ENCODE data around the gene C19orf73. TPM values are rescaled to one million over a fixed set of nuclear protein-coding genes. Genes with fewer than 3 reads are reported as not detected.

Gene C19orf73
- total and polyA plus RNA-seq, 4 donors = 0.56 to 2.1 (median 1.7) TPM

- no peak overlapping the region for H3K9ac ChIP-seq (ENCODE audit: low read depth in 1 of 2, low read length in 2 of 2)
- no peaks in the 10 kb centered on the region for H3K27me3 ChIP-seq (ENCODE audit: control insufficient read depth in 4 of 4, insufficient read depth in 4 of 4, low read length in 3 of 4)
- TF ChIP-seq GABPA (IDR thresholded peaks at IDR 0.05 in 1 of 2, conservative IDR thresholded peaks at IDR 0.05 in 1 of 2) (no peak), YY1 (IDR thresholded peaks at IDR 0.05) (no peak), RAD21 (IDR thresholded peaks at IDR 0.05) (no peak), EGR1 (IDR thresholded peaks at IDR 0.05; ENCODE audit: low read depth in 2 of 2) (no peak), MAX (IDR thresholded peaks at IDR 0.05) (no peak), JUND (IDR thresholded peaks at IDR 0.05) (no peak), RXRA (IDR thresholded peaks at IDR 0.05) (no peak), NR2F2 (IDR thresholded peaks at IDR 0.05) (no peak), FOXA1 (IDR thresholded peaks at IDR 0.05) (no peak), SP1 (IDR thresholded peaks at IDR 0.05) (no peak), ZBTB33 (IDR thresholded peaks at IDR 0.05) (no peak)
- TF ChIP-seq, protein P1, sequence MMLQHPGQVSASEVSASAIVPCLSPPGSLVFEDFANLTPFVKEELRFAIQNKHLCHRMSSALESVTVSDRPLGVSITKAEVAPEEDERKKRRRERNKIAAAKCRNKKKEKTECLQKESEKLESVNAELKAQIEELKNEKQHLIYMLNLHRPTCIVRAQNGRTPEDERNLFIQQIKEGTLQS (IDR thresholded peaks at IDR 0.05) = no peak
- no peak overlapping the region for H3K27ac ChIP-seq (ENCODE audit: low read depth in 1 of 2, low read length in 2 of 2)
- no peak overlapping the region for H3K4me3 ChIP-seq (ENCODE audit: low read depth in 1 of 3, low read length in 3 of 3)
- peaks cover 0 to 3% (median 0%) of the 10 kb centered on the region in 4 donors for H3K36me3 ChIP-seq (ENCODE audit: control insufficient read depth in 4 of 4, insufficient read depth in 3 of 4, low read depth in 1 of 4, low read length in 3 of 4)
- H3K4me1 ChIP-seq (ENCODE audit: control insufficient read depth in 4 of 4, insufficient read depth in 4 of 4, low read length in 3 of 4) = peaks cover 0 to 5% (median 0%) of the 10 kb centered on the region in 4 donors
- H3K9me3 ChIP-seq (ENCODE audit: control insufficient read depth in 4 of 4, low read length in 3 of 4) = no peaks in the 10 kb centered on the region
- 66% methylated on average over 24 of the region's 24 CpGs for WGBS
- DNase-seq (ENCODE audit: low spot score) = no peak
Measured at GRCh38 chr19:49165111-49165750, 46.3 kb upstream of the C19orf73 start.

DNA sequence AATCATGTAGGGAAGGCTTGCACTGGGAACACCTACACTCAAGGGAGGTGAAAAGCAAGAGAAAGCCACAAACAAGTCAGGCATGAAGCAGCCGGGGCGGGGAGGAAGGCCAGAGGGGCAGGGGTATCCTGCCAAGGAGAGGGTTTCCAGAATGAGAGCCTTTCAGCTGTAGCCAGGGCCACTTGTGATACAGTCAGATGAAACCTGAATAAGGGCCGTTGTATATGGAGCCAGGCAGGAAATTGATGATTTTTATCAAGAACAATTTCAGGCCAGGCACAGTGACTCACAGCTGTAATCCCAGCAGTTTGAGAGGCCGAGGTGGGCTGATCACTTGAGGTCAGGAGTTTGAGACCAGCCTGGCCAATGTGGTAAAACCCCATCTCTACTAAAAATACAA is 43.0 kb upstream of the C19orf73 start:
- TF ChIP-seq HNF4G (IDR thresholded peaks at IDR 0.05) (no peak), ZBTB33 (IDR thresholded peaks at IDR 0.05) (no peak), YY1 (IDR thresholded peaks at IDR 0.05) (no peak), EGR1 (IDR thresholded peaks at IDR 0.05; ENCODE audit: low read depth in 2 of 2) (no peak)
- Histone ChIP-seq H3K36me3 (ENCODE audit: control insufficient read depth in 4 of 4, insufficient read depth in 3 of 4, low read depth in 1 of 4, low read length in 3 of 4) (peaks cover 0 to 2% (median 0%) of the 10 kb centered on the region in 4 donors), H3K27me3 (ENCODE audit: control insufficient read depth in 4 of 4, insufficient read depth in 4 of 4, low read length in 3 of 4) (no peaks in the 10 kb centered on the region), H3K9me3 (ENCODE audit: control insufficient read depth in 4 of 4, low read length in 3 of 4) (no peaks in the 10 kb centered on the region), H3K27ac (ENCODE audit: low read depth in 1 of 2, low read length in 2 of 2) (no peak overlapping the region), H3K4me3 (ENCODE audit: low read depth in 1 of 3, low read length in 3 of 3) (no peak overlapping the region), H3K9ac (ENCODE audit: low read depth in 1 of 2, low read length in 2 of 2) (no peak overlapping the region), H3K4me1 (ENCODE audit: control insufficient read depth in 4 of 4, insufficient read depth in 4 of 4, low read length in 3 of 4) (peaks cover 3 to 9% (median 6%) of the 10 kb centered on the region in 4 donors)
- 83% methylated on average over 4 of the region's 4 CpGs for WGBS
- no peak for DNase-seq (ENCODE audit: low spot score)
